ENCODE data around the gene CARD14.

GRCh38 chr17:80176757-80177156 lies 6.9 kb downstream of the CARD14 start:
- no peak for TF ChIP-seq POLR2A (IDR thresholded peaks at IDR 0.05; ENCODE audit: extremely low read depth, insufficient read length)
- no peak for TF ChIP-seq MYC (IDR thresholded peaks at IDR 0.05; ENCODE audit: low read depth, low read length)
- no peak for TF ChIP-seq CTCF (IDR thresholded peaks at IDR 0.05; ENCODE audit: low read depth, low read length)

All from NB4 (cell line).